ENCODE measurements around the gene BIN1.

Gene BIN1

GRCh38 chr2:127095784-127096183, 11.2 kb downstream of the BIN1 start:
- H3K27me3 ChIP-seq (ENCODE audit: low read depth, low read length), result peaks cover 6% of the 10 kb centered on the region
- H3K4me1 ChIP-seq (ENCODE audit: low read length), result no peaks in the 10 kb centered on the region
- no peak overlapping the region for H2AFZ ChIP-seq (ENCODE audit: low read depth, low read length)
- H3K4me2 ChIP-seq (ENCODE audit: low read length), result no peak overlapping the region
- TF ChIP-seq CTCF (IDR thresholded peaks at IDR 0.05; ENCODE audit: low read depth, low read length), result no peak
- no peak for TF ChIP-seq EZH2phosphoT487 (IDR thresholded peaks at IDR 0.05; ENCODE audit: low read depth)
- no peak overlapping the region for H3K27ac ChIP-seq (ENCODE audit: low read length)
- H3K79me2 ChIP-seq (ENCODE audit: low read length), result no peaks in the 10 kb centered on the region
- no peaks in the 10 kb centered on the region for H3K9me3 ChIP-seq (ENCODE audit: insufficient read depth, low read length)
- no peaks in the 10 kb centered on the region for H4K20me1 ChIP-seq (ENCODE audit: insufficient read depth, low read length)
- no peak overlapping the region for H3K9ac ChIP-seq (ENCODE audit: low read length)
- no peak overlapping the region for H3K4me3 ChIP-seq (ENCODE audit: low read length)
- H3K36me3 ChIP-seq (replicated peaks; ENCODE audit: low read depth, low read length), result no peaks in the 10 kb centered on the region

- Histone ChIP-seq H3K27ac (ENCODE audit: low read length) (no peak overlapping the region), H3K79me2 (ENCODE audit: low read length) (no peaks in the 10 kb centered on the region), H2AFZ (ENCODE audit: low read depth, low read length) (no peak overlapping the region), H3K36me3 (replicated peaks; ENCODE audit: low read depth, low read length) (no peaks in the 10 kb centered on the region), H3K27me3 (ENCODE audit: low read depth, low read length) (peaks cover 6% of the 10 kb centered on the region), H3K4me1 (ENCODE audit: low read length) (no peaks in the 10 kb centered on the region), H3K4me3 (ENCODE audit: low read length) (no peak overlapping the region), H4K20me1 (ENCODE audit: insufficient read depth, low read length) (no peaks in the 10 kb centered on the region), H3K9me3 (ENCODE audit: insufficient read depth, low read length) (no peaks in the 10 kb centered on the region), H3K4me2 (ENCODE audit: low read length) (no peak overlapping the region), H3K9ac (ENCODE audit: low read length) (no peak overlapping the region)
- TF ChIP-seq CTCF (IDR thresholded peaks at IDR 0.05; ENCODE audit: low read depth, low read length), result no peak
- no peak for TF ChIP-seq EZH2phosphoT487 (IDR thresholded peaks at IDR 0.05; ENCODE audit: low read depth)
These were observed 11.7 kb downstream of the BIN1 start for GRCh38 chr2:127095367-127095641.

- Histone ChIP-seq H3K9ac (ENCODE audit: low read length) (no peak overlapping the region), H3K4me3 (ENCODE audit: low read length) (no peak overlapping the region)
These were observed 12.2 kb downstream of the BIN1 start for GRCh38 chr2:127094509-127095366.

More at GRCh38 chr2:127094509-127095366, 12.2 kb downstream of the BIN1 start:
- peaks cover 6% of the 10 kb centered on the region for H3K27me3 ChIP-seq (ENCODE audit: low read depth, low read length)
- H3K4me2 ChIP-seq (ENCODE audit: low read length), result no peak overlapping the region
- TF ChIP-seq EZH2phosphoT487 (IDR thresholded peaks at IDR 0.05; ENCODE audit: low read depth), result no peak
- TF ChIP-seq CTCF (IDR thresholded peaks at IDR 0.05; ENCODE audit: low read depth, low read length), result no peak
- H3K9me3 ChIP-seq (ENCODE audit: insufficient read depth, low read length), result no peaks in the 10 kb centered on the region
- H2AFZ ChIP-seq (ENCODE audit: low read depth, low read length), result no peak overlapping the region
- H3K4me1 ChIP-seq (ENCODE audit: low read length), result no peaks in the 10 kb centered on the region
- no peaks in the 10 kb centered on the region for H4K20me1 ChIP-seq (ENCODE audit: insufficient read depth, low read length)
- no peaks in the 10 kb centered on the region for H3K36me3 ChIP-seq (replicated peaks; ENCODE audit: low read depth, low read length)
- no peak overlapping the region for H3K27ac ChIP-seq (ENCODE audit: low read length)
- no peaks in the 10 kb centered on the region for H3K79me2 ChIP-seq (ENCODE audit: low read length)
